ENCODE data around the gene SRGAP3.

The SRGAP3 gene

GRCh38 chr3:9142362-9142761 is 107.1 kb downstream of the SRGAP3 start:
- no peak for DNase-seq
- no peak for ATAC-seq

GRCh38 chr3:9141928-9142289 is 107.5 kb downstream of the SRGAP3 start:
- DNase-seq: no peak

GRCh38 chr3:9139366-9139765 is 110.1 kb downstream of the SRGAP3 start:
- no peak for ATAC-seq

More at GRCh38 chr3:9141928-9142289, 107.5 kb downstream of the SRGAP3 start:
- ATAC-seq: no peak

GRCh38 chr3:9137676-9138075 is 111.8 kb downstream of the SRGAP3 start:
- DNase-seq (no peak), ATAC-seq (no peak)

More at GRCh38 chr3:9139366-9139765, 110.1 kb downstream of the SRGAP3 start:
- no peak for DNase-seq

GRCh38 chr3:9136746-9137465 is 112.5 kb downstream of the SRGAP3 start:
- DNase-seq (no peak), ATAC-seq (no peak)

- ATAC-seq (peak; percentile 40), DNase-seq (no peak)
Measured at GRCh38 chr3:9135930-9136525, 113.4 kb downstream of the SRGAP3 start.

- no peak for ATAC-seq
Measured at GRCh38 chr3:9135526-9135925, 113.9 kb downstream of the SRGAP3 start.

GRCh38 chr3:9133656-9134055 is 115.8 kb downstream of the SRGAP3 start:
- no peak for DNase-seq
- ATAC-seq: no peak

More at GRCh38 chr3:9135526-9135925, 113.9 kb downstream of the SRGAP3 start:
- DNase-seq: no peak

GRCh38 chr3:9130345-9131305 is 118.8 kb downstream of the SRGAP3 start:
- no peak for ATAC-seq
- DNase-seq: no peak

GRCh38 chr3:9129365-9129764 is 120.1 kb downstream of the SRGAP3 start:
- ATAC-seq (no peak), DNase-seq (no peak)

GRCh38 chr3:9125278-9125951 is 124.0 kb downstream of the SRGAP3 start:
- DNase-seq (no peak), ATAC-seq (no peak)

- ATAC-seq (no peak), DNase-seq (no peak)
Measured at GRCh38 chr3:9124730-9125129, 124.7 kb downstream of the SRGAP3 start.

GRCh38 chr3:9123840-9124239 is 125.6 kb downstream of the SRGAP3 start:
- ATAC-seq (no peak), DNase-seq (no peak)

GRCh38 chr3:9122732-9123364 is 126.6 kb downstream of the SRGAP3 start:
- DNase-seq: no peak
- no peak for ATAC-seq

GRCh38 chr3:9121366-9122001 is 128.0 kb downstream of the SRGAP3 start:
- ATAC-seq: no peak
- DNase-seq: no peak

GRCh38 chr3:9119331-9119730 is 130.1 kb downstream of the SRGAP3 start:
- no peak for DNase-seq
- no peak for ATAC-seq

- DNase-seq (no peak), ATAC-seq (no peak)
Measured at GRCh38 chr3:9118222-9118621, 131.2 kb downstream of the SRGAP3 start.

- no peak for ATAC-seq
Measured at GRCh38 chr3:9117220-9117619, 132.2 kb downstream of the SRGAP3 start.

GRCh38 chr3:9116336-9116735 is 133.1 kb downstream of the SRGAP3 start:
- DNase-seq (no peak), ATAC-seq (no peak)

More at GRCh38 chr3:9117220-9117619, 132.2 kb downstream of the SRGAP3 start:
- no peak for DNase-seq

- DNase-seq: no peak
Measured at GRCh38 chr3:9115336-9115735, 134.1 kb downstream of the SRGAP3 start.

GRCh38 chr3:9113040-9113439 is 136.4 kb downstream of the SRGAP3 start:
- no peak for DNase-seq
- ATAC-seq: no peak

More at GRCh38 chr3:9115336-9115735, 134.1 kb downstream of the SRGAP3 start:
- no peak for ATAC-seq

Measured in stimulated activated naive CD8-positive, alpha-beta T cell treated with anti-CD3 and anti-CD28 coated beads, Interleukin-15, Interleukin-2, amounts not matched to agents 100 U/mL and 50 U/mL, for 24 hours (primary cell).